ENCODE measurements around the gene CEACAM1. TPM values are rescaled to one million over a fixed set of nuclear protein-coding genes. Genes with fewer than 3 reads are reported as not detected.
"Not testable (repeated sequence)": the region's sequence is repeated elsewhere in the genome, so short reads cannot be mapped to it uniquely, and the experiment has no call there.

The CEACAM1 gene
- total and polyA plus RNA-seq, 2 donors (not counting 1 experiment from before 2014, with no cell fraction given) = 0.03 TPM; not detected in 1

DNA sequence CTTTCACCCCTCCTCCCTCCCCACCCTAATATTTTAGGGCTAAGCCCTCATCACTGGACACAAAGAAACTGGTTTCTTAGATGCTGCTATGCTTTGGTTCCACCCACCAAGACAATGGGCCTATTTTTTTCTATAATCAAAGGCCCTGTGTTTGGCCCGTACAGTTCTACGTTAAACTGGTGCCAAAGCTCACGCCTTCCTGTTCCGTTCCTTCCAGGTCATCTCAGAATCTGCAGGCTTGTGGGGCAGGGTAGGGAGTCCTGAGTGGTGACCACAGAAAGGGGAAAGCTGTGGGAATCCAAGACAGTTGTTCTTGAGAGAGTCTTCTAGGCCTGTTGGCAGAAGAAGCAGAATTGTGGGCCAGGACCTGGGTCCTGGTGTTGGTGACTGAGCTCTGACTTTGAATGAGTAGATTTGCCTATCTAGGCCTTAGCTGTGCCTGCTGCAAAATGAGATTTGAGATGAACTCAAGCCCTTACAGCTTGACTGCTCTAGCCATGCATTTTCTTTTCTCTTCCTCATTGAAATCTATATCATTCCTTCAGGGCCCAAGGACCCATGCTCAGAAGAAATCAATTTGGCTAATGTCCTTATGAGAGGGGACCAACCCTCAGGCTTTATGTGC lies 66.5 kb downstream of the CEACAM1 start:
- Histone ChIP-seq H3K79me2 (ENCODE audit: control insufficient read depth, insufficient read depth, low read length) (no peaks in the 10 kb centered on the region), H3K36me3 (ENCODE audit: control insufficient read depth, insufficient read depth, low read length) (no peaks in the 10 kb centered on the region), H3K9ac (ENCODE audit: insufficient read depth, low read length) (no peak overlapping the region), H4K20me1 (ENCODE audit: control insufficient read depth, extremely low read depth, insufficient read depth, low read length) (no peaks in the 10 kb centered on the region), H3K27me3 (ENCODE audit: control insufficient read depth, insufficient read depth, low read length) (no peaks in the 10 kb centered on the region), H2AFZ (ENCODE audit: low read length) (no peak overlapping the region), H3K4me1 (ENCODE audit: control insufficient read depth, extremely low read depth, insufficient read depth, low read length) (no peaks in the 10 kb centered on the region), H3K9me3 (ENCODE audit: control insufficient read depth, insufficient read depth, low read depth, low read length) (no peaks in the 10 kb centered on the region), H3K27ac (ENCODE audit: insufficient read depth, low read length) (no peak overlapping the region), H3K4me2 (ENCODE audit: extremely low read depth, insufficient read depth, low read length) (no peak overlapping the region), H3K4me3 (replicated peaks in 1 of 4; ENCODE audit: control extremely low read depth in 1 of 4, insufficient read depth in 1 of 4, low read depth in 3 of 4, low read length in 4 of 4) (no peak overlapping the region)
- TF ChIP-seq, protein P1, sequence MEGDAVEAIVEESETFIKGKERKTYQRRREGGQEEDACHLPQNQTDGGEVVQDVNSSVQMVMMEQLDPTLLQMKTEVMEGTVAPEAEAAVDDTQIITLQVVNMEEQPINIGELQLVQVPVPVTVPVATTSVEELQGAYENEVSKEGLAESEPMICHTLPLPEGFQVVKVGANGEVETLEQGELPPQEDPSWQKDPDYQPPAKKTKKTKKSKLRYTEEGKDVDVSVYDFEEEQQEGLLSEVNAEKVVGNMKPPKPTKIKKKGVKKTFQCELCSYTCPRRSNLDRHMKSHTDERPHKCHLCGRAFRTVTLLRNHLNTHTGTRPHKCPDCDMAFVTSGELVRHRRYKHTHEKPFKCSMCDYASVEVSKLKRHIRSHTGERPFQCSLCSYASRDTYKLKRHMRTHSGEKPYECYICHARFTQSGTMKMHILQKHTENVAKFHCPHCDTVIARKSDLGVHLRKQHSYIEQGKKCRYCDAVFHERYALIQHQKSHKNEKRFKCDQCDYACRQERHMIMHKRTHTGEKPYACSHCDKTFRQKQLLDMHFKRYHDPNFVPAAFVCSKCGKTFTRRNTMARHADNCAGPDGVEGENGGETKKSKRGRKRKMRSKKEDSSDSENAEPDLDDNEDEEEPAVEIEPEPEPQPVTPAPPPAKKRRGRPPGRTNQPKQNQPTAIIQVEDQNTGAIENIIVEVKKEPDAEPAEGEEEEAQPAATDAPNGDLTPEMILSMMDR (conservative IDR thresholded peaks at IDR 0.05 in 1 of 2, IDR thresholded peaks at IDR 0.05 in 1 of 2; ENCODE audit: low read depth in 1 of 2, low read length in 2 of 2) = no peak
- no peak for TF ChIP-seq EZH2 (IDR thresholded peaks at IDR 0.05; ENCODE audit: low read length, missing control alignments)
- DNase-seq (ENCODE audit: low read depth in 2 of 2) = no peak

DNA sequence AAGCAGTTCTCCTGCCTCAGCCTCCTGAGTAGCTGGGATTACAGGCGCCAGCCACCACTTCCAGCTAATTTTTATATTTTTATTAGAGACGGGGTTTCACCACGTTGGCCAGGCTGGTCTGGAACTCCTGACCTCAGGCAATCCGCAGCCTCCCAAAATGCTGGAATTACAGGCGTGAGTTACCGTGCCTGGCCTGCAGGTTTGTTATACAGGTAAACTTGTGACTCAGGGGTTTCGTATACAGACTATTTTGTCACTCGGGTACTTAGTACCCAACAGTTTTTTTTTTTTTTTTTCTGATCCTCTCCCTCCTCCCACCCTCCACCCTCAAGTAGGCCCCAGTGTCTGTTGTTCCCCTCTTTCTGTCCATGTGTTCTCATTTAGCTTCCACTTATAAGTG lies 67.0 kb downstream of the CEACAM1 start:
- H3K4me2 ChIP-seq (ENCODE audit: extremely low read depth, insufficient read depth, low read length); H2AFZ ChIP-seq (ENCODE audit: low read length); H3K4me3 ChIP-seq (replicated peaks in 1 of 4; ENCODE audit: control extremely low read depth in 1 of 4, insufficient read depth in 1 of 4, low read depth in 3 of 4, low read length in 4 of 4); DNase-seq (ENCODE audit: low read depth in 2 of 2); H3K4me1 ChIP-seq (ENCODE audit: control insufficient read depth, extremely low read depth, insufficient read depth, low read length); H4K20me1 ChIP-seq (ENCODE audit: control insufficient read depth, extremely low read depth, insufficient read depth, low read length); H3K36me3 ChIP-seq (ENCODE audit: control insufficient read depth, insufficient read depth, low read length); H3K79me2 ChIP-seq (ENCODE audit: control insufficient read depth, insufficient read depth, low read length); H3K9me3 ChIP-seq (ENCODE audit: control insufficient read depth, insufficient read depth, low read depth, low read length); H3K9ac ChIP-seq (ENCODE audit: insufficient read depth, low read length); H3K27ac ChIP-seq (ENCODE audit: insufficient read depth, low read length); H3K27me3 ChIP-seq (ENCODE audit: control insufficient read depth, insufficient read depth, low read length): not testable (repeated sequence)

DNA sequence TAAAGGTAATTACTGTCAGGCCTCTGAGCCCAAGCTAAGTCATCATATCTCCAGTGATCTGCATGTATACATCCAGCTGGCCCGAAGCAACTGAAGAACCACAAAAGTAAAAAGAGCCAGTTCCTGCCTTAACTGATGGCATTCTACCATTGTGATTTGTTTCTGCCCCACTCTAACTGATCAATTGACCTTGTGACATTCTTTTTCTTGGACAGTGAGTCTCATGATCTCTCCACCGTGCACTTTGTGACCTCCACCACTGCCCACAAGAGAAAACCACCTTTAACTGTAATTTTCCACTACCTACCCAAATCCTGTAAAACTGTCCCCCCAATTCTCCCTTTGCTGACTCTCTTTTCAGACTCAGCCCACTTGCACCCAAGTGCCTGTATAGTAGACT lies 68.4 kb downstream of the CEACAM1 start:
- no peaks in the 10 kb centered on the region for H4K20me1 ChIP-seq (ENCODE audit: control insufficient read depth, extremely low read depth, insufficient read depth, low read length)
- no peaks in the 10 kb centered on the region for H3K36me3 ChIP-seq (ENCODE audit: control insufficient read depth, insufficient read depth, low read length)
- H3K27me3 ChIP-seq (ENCODE audit: control insufficient read depth, insufficient read depth, low read length) = no peaks in the 10 kb centered on the region
- no peaks in the 10 kb centered on the region for H3K4me1 ChIP-seq (ENCODE audit: control insufficient read depth, extremely low read depth, insufficient read depth, low read length)
- H3K27ac ChIP-seq (ENCODE audit: insufficient read depth, low read length) = no peak overlapping the region
- H3K79me2 ChIP-seq (ENCODE audit: control insufficient read depth, insufficient read depth, low read length) = no peaks in the 10 kb centered on the region
- H2AFZ ChIP-seq (ENCODE audit: low read length) = no peak overlapping the region
- no peak overlapping the region for H3K9ac ChIP-seq (ENCODE audit: insufficient read depth, low read length)
- no peak overlapping the region for H3K4me2 ChIP-seq (ENCODE audit: extremely low read depth, insufficient read depth, low read length)
- no peak overlapping the region for H3K4me3 ChIP-seq (replicated peaks in 1 of 4; ENCODE audit: control extremely low read depth in 1 of 4, insufficient read depth in 1 of 4, low read depth in 3 of 4, low read length in 4 of 4)
- no peaks in the 10 kb centered on the region for H3K9me3 ChIP-seq (ENCODE audit: control insufficient read depth, insufficient read depth, low read depth, low read length)
- DNase-seq (ENCODE audit: low read depth in 2 of 2) = no peak
- TF ChIP-seq, protein P1 (conservative IDR thresholded peaks at IDR 0.05 in 1 of 2, IDR thresholded peaks at IDR 0.05 in 1 of 2; ENCODE audit: low read depth in 1 of 2, low read length in 2 of 2) = no peak

Other genes starting within 250 kb of the CEACAM1 start
- 0.17 and 0.26 TPM in 2 replicates for gene PRR19, start 226.3 kb downstream of the CEACAM1 start, total RNA-seq
- 0.39 and 0.54 TPM in 2 replicates for gene PRR19, start 226.3 kb downstream of the CEACAM1 start, polyA plus RNA-seq
- gene PAFAH1B3, start 225.9 kb downstream of the CEACAM1 start, total RNA-seq = 25.9 and 32.1 TPM in 2 replicates
- 20.1 and 34.1 TPM in 2 replicates for gene PAFAH1B3, start 225.9 kb downstream of the CEACAM1 start, polyA plus RNA-seq
- gene TMEM145, start 215.2 kb downstream of the CEACAM1 start, total RNA-seq = 0.83 TPM in 1 of 2 replicates, not detected in the other
- gene TMEM145, start 215.2 kb downstream of the CEACAM1 start, polyA plus RNA-seq = 0.05 and 0.20 TPM in 2 replicates
- 27.6 and 32.1 TPM in 2 replicates for gene MEGF8, start 202.8 kb downstream of the CEACAM1 start, total RNA-seq
- 7.8 and 9.3 TPM in 2 replicates for gene MEGF8, start 202.8 kb downstream of the CEACAM1 start, polyA plus RNA-seq
- gene CNFN, start 138.2 kb downstream of the CEACAM1 start, total RNA-seq = not detected in 2 replicates
- not detected in 2 replicates for gene CNFN, start 138.2 kb downstream of the CEACAM1 start, polyA plus RNA-seq
- 0.51 and 1.7 TPM in 2 replicates for gene LIPE, start 101.1 kb downstream of the CEACAM1 start, total RNA-seq
- 1.1 and 2.7 TPM in 2 replicates for gene LIPE, start 101.1 kb downstream of the CEACAM1 start, polyA plus RNA-seq
- gene CXCL17, start 85.5 kb downstream of the CEACAM1 start, total RNA-seq = not detected in 2 replicates
- not detected in 2 replicates for gene CXCL17, start 85.5 kb downstream of the CEACAM1 start, polyA plus RNA-seq
- gene CEACAM8, start 66.4 kb upstream of the CEACAM1 start, total RNA-seq = not detected in 2 replicates
- gene CEACAM8, start 66.4 kb upstream of the CEACAM1 start, polyA plus RNA-seq = not detected in 2 replicates
- gene PSG3, start 212.0 kb upstream of the CEACAM1 start, total RNA-seq = not detected in 2 replicates
- gene PSG3, start 212.0 kb upstream of the CEACAM1 start, polyA plus RNA-seq = 0.27 and 0.51 TPM in 2 replicates
- not detected in 2 replicates for gene PSG8, start 237.2 kb upstream of the CEACAM1 start, total RNA-seq
- 0.14 and 0.40 TPM in 2 replicates for gene PSG8, start 237.2 kb upstream of the CEACAM1 start, polyA plus RNA-seq

Measured in fibroblast of lung (primary cell).